PC-9 (cell line): ENCODE measurements around the gene CD6.

Source experiments
- EZH2 ChIP-seq: fragments of 200-600 bp; sonication (generic); IDR thresholded peaks from 2 replicates; pipeline ENCODE4 v1.8.0; 2017; ENCODE audit warnings: antibody characterized with exemption, low read depth
- TF ChIP-seq, protein P1 (sequence below): fragments of 200-600 bp; sonication (generic); conservative IDR thresholded peaks from 2 replicates; pipeline ENCODE4 v1.6.1; 2017; ENCODE audit warnings: mixed run types, antibody characterized with exemption, mild to moderate bottlenecking, moderate library complexity

- TF ChIP-seq, protein P1, sequence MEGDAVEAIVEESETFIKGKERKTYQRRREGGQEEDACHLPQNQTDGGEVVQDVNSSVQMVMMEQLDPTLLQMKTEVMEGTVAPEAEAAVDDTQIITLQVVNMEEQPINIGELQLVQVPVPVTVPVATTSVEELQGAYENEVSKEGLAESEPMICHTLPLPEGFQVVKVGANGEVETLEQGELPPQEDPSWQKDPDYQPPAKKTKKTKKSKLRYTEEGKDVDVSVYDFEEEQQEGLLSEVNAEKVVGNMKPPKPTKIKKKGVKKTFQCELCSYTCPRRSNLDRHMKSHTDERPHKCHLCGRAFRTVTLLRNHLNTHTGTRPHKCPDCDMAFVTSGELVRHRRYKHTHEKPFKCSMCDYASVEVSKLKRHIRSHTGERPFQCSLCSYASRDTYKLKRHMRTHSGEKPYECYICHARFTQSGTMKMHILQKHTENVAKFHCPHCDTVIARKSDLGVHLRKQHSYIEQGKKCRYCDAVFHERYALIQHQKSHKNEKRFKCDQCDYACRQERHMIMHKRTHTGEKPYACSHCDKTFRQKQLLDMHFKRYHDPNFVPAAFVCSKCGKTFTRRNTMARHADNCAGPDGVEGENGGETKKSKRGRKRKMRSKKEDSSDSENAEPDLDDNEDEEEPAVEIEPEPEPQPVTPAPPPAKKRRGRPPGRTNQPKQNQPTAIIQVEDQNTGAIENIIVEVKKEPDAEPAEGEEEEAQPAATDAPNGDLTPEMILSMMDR = no peak
- TF ChIP-seq EZH2 = no peak
Observed at GRCh38 chr11:61034704-61035525, 63.4 kb downstream of the CD6 start.
